HG02571 (cell line): ENCODE results near the gene METTL15.
A peak's percentile ranks its signal among the peaks of the same experiment; 100 is the strongest.
"Not testable (repeated sequence)": the region's sequence is repeated elsewhere in the genome, so short reads cannot be mapped to it uniquely, and the experiment has no call there.

ENCODE experiments used
- ATAC-seq: cut with Tn5 transposase; IDR thresholded peaks from one replicate; pipeline ENCODE4 v1.9.1; 2021; ENCODE audit warnings: mild to moderate bottlenecking, moderate library complexity; ENCODE audit not compliant: unreplicated experiment

Gene METTL15

GRCh38 chr11:28284196-28284595, 176.0 kb downstream of the METTL15 start:
- no peak for ATAC-seq

- ATAC-seq: no peak
These were observed 181.3 kb downstream of the METTL15 start for GRCh38 chr11:28289444-28289843.

- ATAC-seq: not testable (repeated sequence)
These were observed 182.8 kb downstream of the METTL15 start for GRCh38 chr11:28290995-28291394.

GRCh38 chr11:28296426-28296825, 188.2 kb downstream of the METTL15 start:
- ATAC-seq: peak; percentile 97

- ATAC-seq: no peak
These were observed 190.0 kb downstream of the METTL15 start for GRCh38 chr11:28298209-28298608.

GRCh38 chr11:28303477-28304191, 195.4 kb downstream of the METTL15 start:
- no peak for ATAC-seq

- no peak for ATAC-seq
These were observed 207.3 kb downstream of the METTL15 start for GRCh38 chr11:28315440-28315839.

- no peak for ATAC-seq
These were observed 210.7 kb downstream of the METTL15 start for GRCh38 chr11:28318871-28319270.

- ATAC-seq: no peak
These were observed 215.4 kb downstream of the METTL15 start for GRCh38 chr11:28323621-28324020.

- not testable (repeated sequence) for ATAC-seq
These were observed 224.2 kb downstream of the METTL15 start for GRCh38 chr11:28332393-28332792.

GRCh38 chr11:28337701-28338100, 229.5 kb downstream of the METTL15 start:
- no peak for ATAC-seq

GRCh38 chr11:28338371-28338770, 230.2 kb downstream of the METTL15 start:
- no peak for ATAC-seq

- ATAC-seq: no peak
These were observed 231.3 kb downstream of the METTL15 start for GRCh38 chr11:28339488-28339887.

- no peak for ATAC-seq
These were observed 234.5 kb downstream of the METTL15 start for GRCh38 chr11:28342716-28343115.

- no peak for ATAC-seq
These were observed 235.4 kb downstream of the METTL15 start for GRCh38 chr11:28343304-28344233.

- ATAC-seq: no peak
These were observed 238.0 kb downstream of the METTL15 start for GRCh38 chr11:28346209-28346608.

GRCh38 chr11:28346721-28347120, 238.5 kb downstream of the METTL15 start:
- no peak for ATAC-seq

GRCh38 chr11:28347371-28347770, 239.2 kb downstream of the METTL15 start:
- ATAC-seq: no peak

GRCh38 chr11:28350216-28350615, 242.0 kb downstream of the METTL15 start:
- no peak for ATAC-seq

GRCh38 chr11:28353991-28354390, 245.8 kb downstream of the METTL15 start:
- no peak for ATAC-seq

GRCh38 chr11:28366549-28367346, 258.6 kb downstream of the METTL15 start:
- no peak for ATAC-seq
